Measurements from ENCODE around the gene VSIG4.

GRCh38 chrX:66020631-66021334 lies 19.1 kb downstream of the VSIG4 start:
- TF ChIP-seq CTCF (IDR thresholded peaks at IDR 0.05): no peak
- no peak for TF ChIP-seq POLR2A (IDR thresholded peaks at IDR 0.05)
